GM23248 (cell line): ENCODE data around the gene ANGEL1. TPM values are rescaled to one million over a fixed set of nuclear protein-coding genes. Genes with fewer than 3 reads are reported as not detected.

Source experiments
- DNase-seq: peaks from one replicate; pipeline ENCODE4 v3.0.0-alpha.2; 2015
- H2AFZ ChIP-seq: fragments of 200-600 bp; sonication (generic); 2 replicates; pipeline ENCODE4 v1.6.1; 2016; ENCODE audit warnings: antibody characterized with exemption
- H3F3A ChIP-seq: fragments of 200-600 bp; sonication (generic); 2 replicates; pipeline ENCODE4 v1.6.1; 2016; ENCODE audit warnings: mild to moderate bottlenecking, antibody characterized with exemption, mixed run types; ENCODE audit not compliant: insufficient read depth
- H3K27ac ChIP-seq: fragments of 200-600 bp; sonication (generic); 2 replicates; pipeline ENCODE4 v1.5.1; 2016; ENCODE audit warnings: mild to moderate bottlenecking
- H3K27me3 ChIP-seq: fragments of 200-600 bp; sonication (generic); replicated peaks from 2 replicates; pipeline ENCODE4 v1.6.1; 2016; ENCODE audit warnings: mild to moderate bottlenecking; ENCODE audit not compliant: insufficient read depth
- H3K36me3 ChIP-seq: fragments of 200-600 bp; sonication (generic); 2 replicates; pipeline ENCODE4 v1.6.1; 2016; ENCODE audit warnings: low read depth, mild to moderate bottlenecking
- H3K4me1 ChIP-seq: fragments of 200-600 bp; sonication (generic); 2 replicates; pipeline ENCODE4 v1.6.1; 2016; ENCODE audit warnings: mild to moderate bottlenecking; ENCODE audit not compliant: insufficient read depth
- H3K4me2 ChIP-seq: fragments of 200-600 bp; sonication (generic); one replicate; pipeline ENCODE4 v1.6.1; 2016; ENCODE audit warnings: mild to moderate bottlenecking; ENCODE audit not compliant: unreplicated experiment
- H3K4me3 ChIP-seq: fragments of 200-600 bp; sonication (generic); 2 replicates; pipeline ENCODE4 v1.5.1; 2016; ENCODE audit warnings: mild to moderate bottlenecking
- H3K79me2 ChIP-seq: fragments of 200-600 bp; sonication (generic); 2 replicates; pipeline ENCODE4 v1.6.1; 2016; ENCODE audit warnings: mild to moderate bottlenecking; ENCODE audit not compliant: insufficient read depth
- H3K9ac ChIP-seq: fragments of 200-600 bp; sonication (generic); 2 replicates; pipeline ENCODE4 v1.6.1; 2016; ENCODE audit warnings: mild to moderate bottlenecking
- H3K9me2 ChIP-seq: fragments of 200-600 bp; sonication (generic); 2 replicates; pipeline ENCODE4 v1.6.1; 2016; ENCODE audit warnings: mixed run types, mild to moderate bottlenecking, moderate library complexity; ENCODE audit not compliant: insufficient read depth
- H3K9me3 ChIP-seq: fragments of 200-600 bp; sonication (generic); one replicate; pipeline ENCODE4 v1.6.1; 2017; ENCODE audit warnings: low read depth
- H4K20me1 ChIP-seq: fragments of 200-600 bp; sonication (generic); 2 replicates; pipeline ENCODE4 v1.6.0; 2016; ENCODE audit not compliant: insufficient read depth
- EZH2 ChIP-seq: fragments of 200-600 bp; sonication (generic); IDR thresholded peaks from 2 replicates; pipeline ENCODE4 v1.6.1; 2018; ENCODE audit warnings: antibody characterized with exemption, mild to moderate bottlenecking; ENCODE audit not compliant: insufficient read depth, poor library complexity, severe bottlenecking
- EZH2phosphoT487 ChIP-seq: fragments of 200-600 bp; sonication (generic); IDR thresholded peaks from 2 replicates; pipeline ENCODE4 v1.6.1; 2018; ENCODE audit warnings: antibody characterized with exemption, moderate library complexity, mild to moderate bottlenecking, low read depth; ENCODE audit not compliant: insufficient read depth
- WGBS, 2 experiments: methylation state at CpG; one replicate each; pipeline ENCODE4 v1.1.6; 2015 to 2017; ENCODE audit warnings: low lambda C conversion rate in 2 of 2, low coverage in 1 of 2; ENCODE audit errors: missing lambda C conversion rate in 2 of 2; 5-methylcytosine and 5-hydroxymethylcytosine counted together
- in situ Hi-C: fragments of 300-500 bp; cut with MboI; formaldehyde crosslinking; loops from 2 replicates; pipeline ENCODE4 v1.15.0; 2020
- polyA plus RNA-seq: library from polyadenylated mRNA; unstranded; fragments of >200 nt; fragmentation: Nextera tagmentation; extraction: Ambion mirVana; gene quantifications from 2 replicates; pipeline ENCODE4 v1.2.1, GENCODE V29; 2016
- total RNA-seq: library from RNA; depleted of rRNA; stranded (reverse); fragments of >200 nt; shearing (Covaris generic); gene quantifications from 2 replicates; pipeline ENCODE4 v1.2.3, GENCODE V29; 2014

The ANGEL1 gene
- total and polyA plus RNA-seq, 2 experiments from 2014 or later = 4.9 to 7.3 TPM

DNA sequence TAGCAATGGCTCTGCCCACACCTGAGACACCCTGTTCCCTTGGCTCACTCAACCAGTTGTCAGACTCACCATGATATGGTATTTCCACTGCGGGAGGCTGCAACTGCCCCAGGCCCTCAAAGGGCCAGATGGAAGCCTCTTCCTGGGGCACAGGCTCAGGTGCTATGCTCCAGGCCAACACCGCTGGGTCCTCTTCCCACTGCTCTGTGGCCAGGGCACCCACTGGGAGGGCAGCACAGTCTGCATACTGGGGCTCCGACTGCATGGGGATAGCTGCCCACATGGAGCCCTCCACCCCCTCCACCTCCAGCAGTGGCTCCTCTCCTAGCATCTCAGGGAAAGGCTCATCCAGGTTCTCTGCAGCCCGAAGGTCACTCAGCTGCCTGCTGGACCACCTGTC lies 3.7 kb downstream of the ANGEL1 start:
- Histone ChIP-seq H3K4me3 (no peak overlapping the region), H3K9me3 (no peaks in the 10 kb centered on the region), H2AFZ (no peak overlapping the region), H3K9ac (no peak overlapping the region), H3K79me2 (peaks cover 4% of the 10 kb centered on the region; the same call in 1 of the 2 replicates), H3K27me3 (no peaks in the 10 kb centered on the region), H4K20me1 (no peaks in the 10 kb centered on the region), H3K27ac (no peak overlapping the region), H3F3A (no peaks in the 10 kb centered on the region), H3K4me1 (no peaks in the 10 kb centered on the region), H3K9me2 (no peaks in the 10 kb centered on the region), H3K4me2 (no peak overlapping the region), H3K36me3 (no peaks in the 10 kb centered on the region)
- no peak for DNase-seq
- 93 to 96% methylated on average over 4 of the region's 4 CpGs for WGBS, 2 experiments
- TF ChIP-seq EZH2 (no peak), EZH2phosphoT487 (no peak)
- in situ Hi-C loops = no loop called here

DNA sequence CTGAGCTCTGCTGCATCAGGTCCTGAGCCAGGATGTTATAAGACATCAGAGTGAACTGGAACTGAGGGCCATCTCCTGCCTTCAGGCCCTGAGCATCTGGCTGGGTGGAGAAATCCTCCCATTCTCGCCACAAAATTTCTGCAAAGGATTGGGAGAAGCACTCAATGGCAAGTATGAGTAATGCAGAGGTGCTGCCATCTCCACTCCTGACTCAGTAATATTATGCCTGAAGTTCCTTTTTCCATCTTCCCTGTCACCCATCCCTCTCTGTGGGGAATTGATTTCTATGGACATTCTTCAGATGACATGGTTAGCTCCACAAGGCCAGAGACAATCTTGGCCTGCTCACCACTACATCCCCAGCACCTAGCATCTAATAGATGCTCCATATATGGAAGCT lies 4.7 kb downstream of the ANGEL1 start:
- peak; percentile 34 for DNase-seq
- Histone ChIP-seq H2AFZ (no peak overlapping the region), H3K9me3 (no peaks in the 10 kb centered on the region), H3K9me2 (no peaks in the 10 kb centered on the region), H3K79me2 (peaks cover 4% of the 10 kb centered on the region; the same call in 1 of the 2 replicates), H4K20me1 (no peaks in the 10 kb centered on the region), H3K27me3 (no peaks in the 10 kb centered on the region), H3K4me1 (no peaks in the 10 kb centered on the region), H3K4me2 (no peak overlapping the region), H3K36me3 (peaks cover 7% of the 10 kb centered on the region; the same call in 1 of the 2 replicates), H3K27ac (no peak overlapping the region), H3K4me3 (no peak overlapping the region), H3K9ac (no peak overlapping the region), H3F3A (no peaks in the 10 kb centered on the region)
- in situ Hi-C loops = no loop called here
- TF ChIP-seq EZH2 (no peak), EZH2phosphoT487 (no peak)
- WGBS, 2 experiments = 65 to 67% methylated on average over 1 of the region's 1 CpG

DNA sequence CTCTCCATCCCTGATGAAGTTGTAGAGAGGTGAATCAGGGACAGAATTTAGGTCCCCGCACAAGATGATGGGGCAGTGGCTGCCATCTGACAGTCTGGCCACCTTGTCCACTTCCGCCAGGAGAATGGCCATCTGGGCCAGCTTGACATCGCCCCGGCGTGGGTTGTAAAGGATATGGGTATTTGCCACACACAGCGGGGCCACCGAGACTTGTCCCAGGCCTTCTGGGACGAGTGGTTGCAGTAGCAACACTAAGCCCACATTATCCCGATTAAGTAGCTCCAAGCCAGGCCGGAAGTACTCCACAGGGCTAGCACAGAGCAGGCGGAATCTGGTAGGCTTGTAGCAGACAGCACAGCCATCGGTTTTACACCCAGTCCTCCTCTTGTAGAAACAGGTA lies 6.2 kb downstream of the ANGEL1 start:
- no peaks in the 10 kb centered on the region for H3F3A ChIP-seq
- H3K4me1 ChIP-seq = no peaks in the 10 kb centered on the region
- H3K27ac ChIP-seq = no peak overlapping the region
- in situ Hi-C loops = no loop called here
- H3K4me3 ChIP-seq = no peak overlapping the region
- H2AFZ ChIP-seq = no peak overlapping the region
- H4K20me1 ChIP-seq = no peaks in the 10 kb centered on the region
- DNase-seq = no peak
- H3K79me2 ChIP-seq = peaks cover 4% of the 10 kb centered on the region; the same call in 1 of the 2 replicates
- H3K36me3 ChIP-seq = peaks cover 13% of the 10 kb centered on the region; the same call in 1 of the 2 replicates
- H3K4me2 ChIP-seq = no peak overlapping the region
- no peaks in the 10 kb centered on the region for H3K9me3 ChIP-seq
- no peak for TF ChIP-seq EZH2phosphoT487
- TF ChIP-seq EZH2 = no peak
- H3K9me2 ChIP-seq = no peaks in the 10 kb centered on the region
- H3K27me3 ChIP-seq = no peaks in the 10 kb centered on the region
- H3K9ac ChIP-seq = no peak overlapping the region
- WGBS, 2 experiments = 92 to 93% methylated on average over 12 of the region's 12 CpGs

DNA sequence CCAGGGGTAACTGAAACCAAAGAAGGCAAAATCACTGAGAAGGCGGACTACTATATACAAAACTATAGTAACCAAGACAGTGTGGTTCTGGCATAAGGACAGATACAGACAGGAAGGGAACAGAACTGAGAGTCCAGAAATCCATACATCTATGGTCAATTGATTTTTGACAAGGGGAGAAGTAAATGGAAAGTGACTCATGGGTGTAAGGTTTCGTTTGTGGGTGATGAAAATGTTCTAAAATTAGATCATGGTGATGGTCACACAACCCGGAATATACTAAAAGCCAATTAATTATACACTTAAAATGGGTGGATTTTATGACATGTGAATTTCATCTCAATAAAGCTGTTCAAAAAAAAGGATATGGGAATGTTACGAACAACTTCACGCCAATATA lies 18.7 kb downstream of the ANGEL1 start:
- no peaks in the 10 kb centered on the region for H3K9me3 ChIP-seq
- H3K79me2 ChIP-seq = no peaks in the 10 kb centered on the region
- H4K20me1 ChIP-seq = no peaks in the 10 kb centered on the region
- in situ Hi-C loops = no loop called here
- TF ChIP-seq EZH2phosphoT487 (no peak), EZH2 (no peak)
- no peaks in the 10 kb centered on the region for H3K9me2 ChIP-seq
- WGBS, 2 experiments = 73 to 81% methylated on average over 5 of the region's 5 CpGs
- H3K27me3 ChIP-seq = no peaks in the 10 kb centered on the region
- H3K4me3 ChIP-seq = no peak overlapping the region
- no peak overlapping the region for H2AFZ ChIP-seq
- H3K4me1 ChIP-seq = no peaks in the 10 kb centered on the region
- no peak overlapping the region for H3K27ac ChIP-seq
- DNase-seq = no peak
- no peaks in the 10 kb centered on the region for H3F3A ChIP-seq
- H3K4me2 ChIP-seq = no peak overlapping the region
- H3K36me3 ChIP-seq = peaks cover 4% of the 10 kb centered on the region; the same call in 1 of the 2 replicates
- H3K9ac ChIP-seq = no peak overlapping the region

DNA sequence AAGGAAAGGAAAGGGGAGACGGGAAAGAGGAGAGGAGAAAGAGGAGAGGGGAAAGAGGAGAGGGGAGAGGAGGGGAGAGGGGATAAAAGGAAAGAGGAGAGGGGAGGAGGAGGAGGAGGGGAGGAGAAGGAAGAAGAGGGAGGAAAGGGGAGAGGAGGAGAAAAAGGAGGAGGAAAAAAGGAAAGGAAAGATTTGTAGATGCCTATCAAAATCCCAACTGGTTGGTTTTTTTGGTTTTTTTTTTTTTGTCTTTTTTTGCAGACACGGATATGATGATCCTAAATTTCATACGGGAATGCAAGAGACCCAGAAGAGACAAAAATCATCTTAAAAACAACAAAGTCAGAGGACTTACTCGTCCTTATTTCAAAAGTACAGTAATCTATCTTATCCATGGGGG lies 19.4 kb downstream of the ANGEL1 start:
- peaks cover 4% of the 10 kb centered on the region; the same call in 1 of the 2 replicates for H3K36me3 ChIP-seq
- H3K4me1 ChIP-seq = no peaks in the 10 kb centered on the region
- no peak overlapping the region for H3K4me3 ChIP-seq
- H3K9me3 ChIP-seq = no peaks in the 10 kb centered on the region
- H3K27ac ChIP-seq = no peak overlapping the region
- no peak overlapping the region for H2AFZ ChIP-seq
- H3K9ac ChIP-seq = no peak overlapping the region
- H4K20me1 ChIP-seq = no peaks in the 10 kb centered on the region
- TF ChIP-seq EZH2phosphoT487 = no peak
- TF ChIP-seq EZH2 = no peak
- no peaks in the 10 kb centered on the region for H3F3A ChIP-seq
- no peak overlapping the region for H3K4me2 ChIP-seq
- DNase-seq = no peak
- no peaks in the 10 kb centered on the region for H3K27me3 ChIP-seq
- in situ Hi-C loops = no loop called here
- no peaks in the 10 kb centered on the region for H3K79me2 ChIP-seq
- no peaks in the 10 kb centered on the region for H3K9me2 ChIP-seq
- WGBS, 2 experiments = 81 to 85% methylated on average over 4 of the region's 4 CpGs
